ENCODE measurements around the gene PKP4. TPM values are rescaled to one million over a fixed set of nuclear protein-coding genes. Genes with fewer than 3 reads are reported as not detected.

The PKP4 gene
- total RNA-seq, 1 experiment from 2014 or later = 59.1 TPM

- intact Hi-C loops (cut with micrococcal nuclease; ENCODE audit: unreplicated experiment) = no loop called here
- BruUV-seq (replicated peaks) = no TSS peak
- no peaks in the 10 kb centered on the region for H3K36me3 ChIP-seq (ENCODE audit: low read depth)
- H3K4me1 ChIP-seq (replicated peaks; ENCODE audit: insufficient read depth) = no peaks in the 10 kb centered on the region
- TF ChIP-seq CTCF (conservative IDR thresholded peaks at IDR 0.05) (no peak), EZH2 (IDR thresholded peaks at IDR 0.05; ENCODE audit: low read depth) (no peak)
- no peaks in the 10 kb centered on the region for H3K9me3 ChIP-seq (ENCODE audit: insufficient read depth, low read depth)
- CTCF ChIA-PET = no interaction called here
- H2AFZ ChIP-seq = no peak overlapping the region
- H3K9me2 ChIP-seq (ENCODE audit: insufficient read depth) = no peaks in the 10 kb centered on the region
- H3F3A ChIP-seq (ENCODE audit: insufficient read depth, low read depth) = no peaks in the 10 kb centered on the region
- no peaks in the 10 kb centered on the region for H3K79me2 ChIP-seq (ENCODE audit: low read depth)
- POLR2A ChIA-PET (ENCODE audit: unreplicated experiment) = no interaction called here
- no peaks in the 10 kb centered on the region for H4K20me1 ChIP-seq (ENCODE audit: insufficient read depth)
- no peaks in the 10 kb centered on the region for H3K27me3 ChIP-seq (ENCODE audit: insufficient read depth, low read depth)
- H3K27ac ChIP-seq = no peak overlapping the region
- no peak overlapping the region for H3K4me2 ChIP-seq
- no peak for DNase-seq
- no peak overlapping the region for H3K4me3 ChIP-seq
Measured at GRCh38 chr2:158663796-158664195, 207.0 kb downstream of the PKP4 start.

GRCh38 chr2:158664987-158665386 is 208.2 kb downstream of the PKP4 start:
- no peak overlapping the region for H3K4me2 ChIP-seq
- no peak overlapping the region for H3K4me3 ChIP-seq
- BruUV-seq (replicated peaks) = no TSS peak
- no peaks in the 10 kb centered on the region for H3K4me1 ChIP-seq (replicated peaks; ENCODE audit: insufficient read depth)
- H3F3A ChIP-seq (ENCODE audit: insufficient read depth, low read depth) = no peaks in the 10 kb centered on the region
- no peaks in the 10 kb centered on the region for H3K9me3 ChIP-seq (ENCODE audit: insufficient read depth, low read depth)
- no peaks in the 10 kb centered on the region for H3K27me3 ChIP-seq (ENCODE audit: insufficient read depth, low read depth)
- no peaks in the 10 kb centered on the region for H3K79me2 ChIP-seq (ENCODE audit: low read depth)
- intact Hi-C loops (cut with micrococcal nuclease; ENCODE audit: unreplicated experiment) = loop anchor here (5.0 kb wide), 1 partner anchor 87 kb away; no protein-coding TSS in a partner anchor
- H4K20me1 ChIP-seq (ENCODE audit: insufficient read depth) = no peaks in the 10 kb centered on the region
- no peak overlapping the region for H3K27ac ChIP-seq
- ChIA-PET POLR2A (ENCODE audit: unreplicated experiment) (no interaction called here), CTCF (no interaction called here)
- TF ChIP-seq CTCF (conservative IDR thresholded peaks at IDR 0.05) (no peak), EZH2 (IDR thresholded peaks at IDR 0.05; ENCODE audit: low read depth) (no peak)
- no peak for DNase-seq
- H3K36me3 ChIP-seq (ENCODE audit: low read depth) = no peaks in the 10 kb centered on the region
- H3K9me2 ChIP-seq (ENCODE audit: insufficient read depth) = no peaks in the 10 kb centered on the region
- no peak overlapping the region for H2AFZ ChIP-seq

GRCh38 chr2:158665536-158666302 is 209.0 kb downstream of the PKP4 start:
- BruUV-seq (replicated peaks) = no TSS peak
- intact Hi-C loops (cut with micrococcal nuclease; ENCODE audit: unreplicated experiment) = loop anchor here (5.0 kb wide), 1 partner anchor 87 kb away; no protein-coding TSS in a partner anchor
- no peaks in the 10 kb centered on the region for H3K9me3 ChIP-seq (ENCODE audit: insufficient read depth, low read depth)

More at GRCh38 chr2:158665536-158666302, 209.0 kb downstream of the PKP4 start:
- Histone ChIP-seq H3K79me2 (ENCODE audit: low read depth) (no peaks in the 10 kb centered on the region), H3F3A (ENCODE audit: insufficient read depth, low read depth) (no peaks in the 10 kb centered on the region), H2AFZ (no peak overlapping the region), H3K4me1 (replicated peaks; ENCODE audit: insufficient read depth) (no peaks in the 10 kb centered on the region), H3K9me2 (ENCODE audit: insufficient read depth) (no peaks in the 10 kb centered on the region), H3K36me3 (ENCODE audit: low read depth) (no peaks in the 10 kb centered on the region), H4K20me1 (ENCODE audit: insufficient read depth) (no peaks in the 10 kb centered on the region), H3K27me3 (ENCODE audit: insufficient read depth, low read depth) (no peaks in the 10 kb centered on the region), H3K4me3 (no peak overlapping the region), H3K27ac (no peak overlapping the region), H3K4me2 (no peak overlapping the region)
- CTCF ChIA-PET = no interaction called here
- DNase-seq = no peak
- TF ChIP-seq CTCF (conservative IDR thresholded peaks at IDR 0.05) = no peak
- no peak for TF ChIP-seq EZH2 (IDR thresholded peaks at IDR 0.05; ENCODE audit: low read depth)
- POLR2A ChIA-PET (ENCODE audit: unreplicated experiment) = interaction anchor here (0.6 kb wide), 1 partner anchor 263 kb away, joined by 3 read pairs; no protein-coding TSS in a partner anchor

Measured in PC-9 (cell line).